Sigmoid colon (tissue), 4 donors: ENCODE measurements around the gene KLK6.

Experiments used
- CTCF ChIP-seq, 4 experiments: fragments of 450-650 bp in 3 of 4; fragments of 200-600 bp in 1 of 4; IDR thresholded peaks; one replicate each; pipeline ENCODE4 v1.5.1; 2016 to 2019; ENCODE audit warnings: antibody characterized with exemption in 4 of 4, mild to moderate bottlenecking in 3 of 4, moderate library complexity in 2 of 4
- EP300 ChIP-seq, 4 donors: sonication (generic); formaldehyde crosslinking; IDR thresholded peaks; one replicate each; pipeline ENCODE4 v1.6.1; 2017; ENCODE audit warnings: antibody characterized with exemption in 4 of 4
- POLR2A ChIP-seq, 2 donors: fragments of 450-650 bp; IDR thresholded peaks; one replicate each; pipeline ENCODE4 v1.6.1; 2016; ENCODE audit warnings: antibody characterized with exemption in 2 of 2, mild to moderate bottlenecking in 2 of 2, moderate library complexity in 2 of 2
- POLR2AphosphoS5 ChIP-seq, 4 donors: sonication (generic); formaldehyde crosslinking; IDR thresholded peaks; one replicate each; pipeline ENCODE4 v1.6.1; 2017; ENCODE audit warnings: antibody characterized with exemption in 4 of 4

DNA sequence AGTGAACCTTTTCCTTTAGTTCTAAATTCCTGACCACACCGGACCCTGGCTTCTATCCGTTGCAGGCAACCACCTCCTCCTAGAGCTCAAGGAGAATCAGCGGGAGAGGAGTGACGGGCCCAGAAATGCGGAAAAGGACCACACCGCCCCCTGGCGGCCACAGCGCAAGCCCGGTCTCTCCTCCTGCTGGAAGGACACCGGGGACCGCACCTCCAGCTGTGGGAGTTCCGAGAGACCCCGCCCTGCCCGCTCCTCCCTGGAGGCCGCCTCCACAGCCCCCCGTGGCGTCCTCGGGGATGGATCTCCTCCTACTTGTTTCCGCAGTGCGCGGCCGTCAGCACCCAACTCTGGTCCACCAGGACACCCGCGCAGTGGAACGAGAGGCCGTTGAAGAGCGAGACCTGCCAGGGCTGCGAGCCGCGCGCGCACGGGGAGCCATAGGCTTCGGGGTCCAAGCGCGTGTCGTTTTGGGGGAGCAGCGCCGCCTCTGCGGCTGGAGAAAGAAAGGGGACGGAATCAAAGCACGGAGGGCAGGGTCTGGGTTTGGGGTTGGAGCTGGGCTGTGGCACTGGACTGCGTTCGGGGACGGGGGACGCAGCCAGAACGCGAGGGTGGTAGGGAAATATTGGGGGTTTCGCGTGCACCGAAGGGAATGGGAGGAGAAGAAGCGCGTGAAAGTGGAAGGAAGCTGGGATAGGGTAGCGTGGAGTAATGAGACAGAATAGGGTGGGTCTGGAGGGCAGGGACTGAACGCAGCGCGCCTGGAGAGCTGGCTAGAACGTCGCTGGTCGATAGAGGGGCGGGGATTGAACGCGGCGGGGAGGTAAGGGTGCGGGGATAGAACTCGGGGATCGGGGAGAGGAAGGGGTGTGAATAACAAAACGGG lies 47.6 kb upstream of the KLK6 start:
- TF ChIP-seq CTCF (IDR thresholded peaks at IDR 0.05) = peak in 2 of 4 experiments; percentile 27 to 60
- no peak for TF ChIP-seq POLR2A (IDR thresholded peaks at IDR 0.05)
- no peak for TF ChIP-seq EP300 (IDR thresholded peaks at IDR 0.05)
- no peak for TF ChIP-seq POLR2AphosphoS5 (IDR thresholded peaks at IDR 0.05)
